ENCODE data around the gene AP5Z1. TPM values are rescaled to one million over a fixed set of nuclear protein-coding genes. Genes with fewer than 3 reads are reported as not detected.

Gene AP5Z1
- total and polyA plus RNA-seq, 2 of the 4 experiments (the other 2 are of a cell fraction): 9.7 to 38.7 TPM

GRCh38 chr7:4805110-4805983 lies 29.9 kb downstream of the AP5Z1 start (continued):
- no peak for TF ChIP-seq NFE2L2 (IDR thresholded peaks at IDR 0.05; ENCODE audit: low read depth, low read length)

DNA sequence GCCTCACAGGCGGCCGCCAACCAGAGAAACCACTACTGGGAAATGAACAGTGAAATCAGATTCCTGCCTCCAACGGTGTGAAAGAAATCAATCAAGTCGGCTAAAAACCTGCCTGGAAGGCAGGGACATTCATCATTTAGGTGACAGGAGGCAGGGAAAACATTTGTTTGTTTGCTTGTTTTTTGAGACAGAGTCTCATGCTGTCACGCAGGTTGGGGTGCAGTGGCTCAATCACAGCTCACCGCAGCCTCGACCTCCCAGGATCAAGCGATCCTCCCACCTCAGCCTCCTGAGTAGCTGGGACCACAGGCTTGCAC lies 30.5 kb downstream of the AP5Z1 start:
- Histone ChIP-seq H3K4me3 (ENCODE audit: insufficient read depth, low read depth, low read length) (no peak overlapping the region), H4K20me1 (ENCODE audit: insufficient read depth, low read length) (no peaks in the 10 kb centered on the region), H2AK9ac (replicated peaks; ENCODE audit: low read depth, low read length, poor library complexity) (no peak overlapping the region), H2BK120ac (ENCODE audit: low read depth, low read length) (no peak overlapping the region), H2BK20ac (ENCODE audit: low read depth, low read length) (no peak overlapping the region), H3K14ac (replicated peaks; ENCODE audit: low read depth, low read length) (no peak overlapping the region), H3K79me1 (ENCODE audit: low read depth in 1 of 2, low read length in 2 of 2) (no peaks in the 10 kb centered on the region), H3K27me3 (ENCODE audit: control insufficient read depth, insufficient read depth, low read length) (peaks cover 16% of the 10 kb centered on the region), H3K9me1 (ENCODE audit: insufficient read depth, low read length) (no peaks in the 10 kb centered on the region), H2BK15ac (ENCODE audit: low read depth, low read length) (no peak overlapping the region), H3K56ac (ENCODE audit: extremely low read depth, insufficient read depth, low read length) (no peak overlapping the region), H2AFZ (replicated peaks; ENCODE audit: low read length, poor library complexity) (no peak overlapping the region), H3K18ac (ENCODE audit: low read depth, low read length) (no peak overlapping the region), H3K4me1 (ENCODE audit: control insufficient read depth, insufficient read depth, low read length) (no peaks in the 10 kb centered on the region), H3K9ac (ENCODE audit: low read depth, low read length) (no peak overlapping the region), H4K5ac (ENCODE audit: low read depth, low read length) (no peak overlapping the region), H3K27ac (ENCODE audit: insufficient read depth, low read length) (no peak overlapping the region), H2AK5ac (ENCODE audit: low read depth, low read length) (no peak overlapping the region), H3K36me3 (ENCODE audit: control insufficient read depth, insufficient read depth, low read length) (no peaks in the 10 kb centered on the region), H3K4me2 (ENCODE audit: low read depth, low read length) (no peak overlapping the region), H2BK5ac (ENCODE audit: low read depth, low read length, poor library complexity, severe bottlenecking) (no peak overlapping the region), H4K91ac (ENCODE audit: insufficient read depth, low read depth, low read length) (no peak overlapping the region), H3K23ac (ENCODE audit: low read depth, low read length) (no peak overlapping the region), H3K4ac (ENCODE audit: low read depth, low read length) (no peak overlapping the region), H4K8ac (ENCODE audit: low read depth in 2 of 2, low read length in 2 of 2) (no peak overlapping the region), H3K9me3 (ENCODE audit: control insufficient read depth, insufficient read depth, low read length) (no peaks in the 10 kb centered on the region)
- DNase-seq (no peak), ATAC-seq (ENCODE audit: low read depth) (no peak)
- 44% methylated on average over 3 of the region's 8 CpGs; no CpG with 5 or more reads in 1 of the 2 experiments for WGBS, 2 experiments (ENCODE audit: extremely low coverage in 2 of 2, insufficient read length in 1 of 2)
- TF ChIP-seq SMC3 (IDR thresholded peaks at IDR 0.05; ENCODE audit: low read depth, low read length): no peak
- TF ChIP-seq NFE2L2 (IDR thresholded peaks at IDR 0.05; ENCODE audit: low read depth, low read length): no peak
- TF ChIP-seq RAD21 (IDR thresholded peaks at IDR 0.05; ENCODE audit: low read length): no peak
- TF ChIP-seq CHD1 (IDR thresholded peaks at IDR 0.05; ENCODE audit: low read depth, low read length): no peak
- no peak for TF ChIP-seq BHLHE40 (IDR thresholded peaks at IDR 0.05; ENCODE audit: low read depth, low read length)
- TF ChIP-seq MAZ (IDR thresholded peaks at IDR 0.05; ENCODE audit: borderline replicate concordance, low read depth, low read length): no peak
- TF ChIP-seq FOS (IDR thresholded peaks at IDR 0.05; ENCODE audit: low read depth, low read length): no peak
- no peak for TF ChIP-seq CEBPB (IDR thresholded peaks at IDR 0.05; ENCODE audit: low read depth, low read length)
- TF ChIP-seq, protein P1, sequence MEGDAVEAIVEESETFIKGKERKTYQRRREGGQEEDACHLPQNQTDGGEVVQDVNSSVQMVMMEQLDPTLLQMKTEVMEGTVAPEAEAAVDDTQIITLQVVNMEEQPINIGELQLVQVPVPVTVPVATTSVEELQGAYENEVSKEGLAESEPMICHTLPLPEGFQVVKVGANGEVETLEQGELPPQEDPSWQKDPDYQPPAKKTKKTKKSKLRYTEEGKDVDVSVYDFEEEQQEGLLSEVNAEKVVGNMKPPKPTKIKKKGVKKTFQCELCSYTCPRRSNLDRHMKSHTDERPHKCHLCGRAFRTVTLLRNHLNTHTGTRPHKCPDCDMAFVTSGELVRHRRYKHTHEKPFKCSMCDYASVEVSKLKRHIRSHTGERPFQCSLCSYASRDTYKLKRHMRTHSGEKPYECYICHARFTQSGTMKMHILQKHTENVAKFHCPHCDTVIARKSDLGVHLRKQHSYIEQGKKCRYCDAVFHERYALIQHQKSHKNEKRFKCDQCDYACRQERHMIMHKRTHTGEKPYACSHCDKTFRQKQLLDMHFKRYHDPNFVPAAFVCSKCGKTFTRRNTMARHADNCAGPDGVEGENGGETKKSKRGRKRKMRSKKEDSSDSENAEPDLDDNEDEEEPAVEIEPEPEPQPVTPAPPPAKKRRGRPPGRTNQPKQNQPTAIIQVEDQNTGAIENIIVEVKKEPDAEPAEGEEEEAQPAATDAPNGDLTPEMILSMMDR (conservative IDR thresholded peaks at IDR 0.05; ENCODE audit: low read depth, low read length): no peak
- TF ChIP-seq POLR2A (IDR thresholded peaks at IDR 0.05; ENCODE audit: low read depth, low read length): no peak
- TF ChIP-seq MAFK (IDR thresholded peaks at IDR 0.05; ENCODE audit: low read depth, low read length): no peak
- TF ChIP-seq, protein P2, sequence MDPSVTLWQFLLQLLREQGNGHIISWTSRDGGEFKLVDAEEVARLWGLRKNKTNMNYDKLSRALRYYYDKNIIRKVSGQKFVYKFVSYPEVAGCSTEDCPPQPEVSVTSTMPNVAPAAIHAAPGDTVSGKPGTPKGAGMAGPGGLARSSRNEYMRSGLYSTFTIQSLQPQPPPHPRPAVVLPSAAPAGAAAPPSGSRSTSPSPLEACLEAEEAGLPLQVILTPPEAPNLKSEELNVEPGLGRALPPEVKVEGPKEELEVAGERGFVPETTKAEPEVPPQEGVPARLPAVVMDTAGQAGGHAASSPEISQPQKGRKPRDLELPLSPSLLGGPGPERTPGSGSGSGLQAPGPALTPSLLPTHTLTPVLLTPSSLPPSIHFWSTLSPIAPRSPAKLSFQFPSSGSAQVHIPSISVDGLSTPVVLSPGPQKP (IDR thresholded peaks at IDR 0.05; ENCODE audit: borderline replicate concordance, low read depth, low read length): no peak
- dilution Hi-C loops (cut with HindIII; ENCODE audit: low sequenced_read_pairs, unreplicated experiment) (no loop called here), intact Hi-C loops (cut with micrococcal nuclease) (no loop called here), in situ Hi-C loops (cut with MboI; ENCODE audit: low sequenced_read_pairs) (no loop called here)
- ChIA-PET POLR2A (ENCODE audit: unreplicated experiment) (no interaction called here), CTCF (interaction anchor here (0.8 kb wide), 1 partner anchor 9 kb away, joined by 3 read pairs; no protein-coding TSS in a partner anchor)
- BruUV-seq (replicated peaks): no TSS peak
